ENCODE data around the gene EVX2. TPM values are rescaled to one million over a fixed set of nuclear protein-coding genes. Genes with fewer than 3 reads are reported as not detected.
A peak's percentile ranks its signal among the peaks of the same experiment; 100 is the strongest.

Gene EVX2
- polyA plus RNA-seq, 3 donors: 0.04 TPM; not detected in 2

DNA sequence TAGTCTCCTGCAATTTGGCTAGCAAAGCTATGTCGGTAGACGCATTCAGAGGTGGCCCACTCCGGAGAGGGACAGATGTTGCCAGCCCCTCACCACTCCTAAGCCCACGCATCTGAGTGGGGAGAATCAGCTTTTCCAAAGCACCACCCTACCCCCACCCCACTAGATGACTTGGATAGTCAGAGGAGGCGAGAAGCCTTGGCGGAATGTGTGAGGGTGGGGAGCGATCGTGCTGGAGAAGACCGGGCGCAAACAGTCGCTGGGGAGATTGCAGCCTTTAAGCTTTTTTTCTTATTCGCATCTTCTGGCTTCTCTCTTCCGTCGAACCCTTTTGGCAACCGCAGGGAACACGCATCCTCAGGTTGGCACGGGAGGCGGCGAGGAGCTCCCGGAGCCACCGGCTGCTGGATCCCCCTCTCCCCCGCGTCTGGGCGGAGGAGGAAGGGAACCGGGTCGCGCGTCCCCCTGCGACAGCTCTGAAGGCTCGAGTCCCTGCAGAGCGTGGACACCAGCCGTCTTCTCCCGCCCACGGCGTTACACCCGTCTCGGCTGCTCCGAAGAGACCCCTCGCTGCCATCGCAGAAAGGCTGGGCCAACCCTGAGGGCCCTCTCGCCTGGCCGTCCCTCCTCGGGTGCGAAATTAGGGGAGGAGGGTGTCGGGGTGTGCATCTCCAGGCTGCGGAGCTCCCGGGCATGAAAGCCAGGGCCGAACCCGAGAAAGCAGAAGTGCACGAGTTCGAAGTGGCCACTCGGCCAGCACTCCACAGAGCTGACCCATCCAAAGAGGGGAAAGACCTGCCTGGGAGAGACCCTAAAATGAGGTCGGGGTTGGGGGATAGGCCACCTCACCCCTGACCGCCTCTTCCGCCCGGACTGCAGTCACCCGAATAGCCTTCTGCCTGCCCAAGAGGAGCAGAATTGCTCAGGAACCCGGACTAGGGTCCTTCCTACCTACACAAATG is 12.2 kb downstream of the EVX2 start:
- no peak for DNase-seq (ENCODE audit: low read depth in 3 of 3, low spot score in 2 of 3)

DNA sequence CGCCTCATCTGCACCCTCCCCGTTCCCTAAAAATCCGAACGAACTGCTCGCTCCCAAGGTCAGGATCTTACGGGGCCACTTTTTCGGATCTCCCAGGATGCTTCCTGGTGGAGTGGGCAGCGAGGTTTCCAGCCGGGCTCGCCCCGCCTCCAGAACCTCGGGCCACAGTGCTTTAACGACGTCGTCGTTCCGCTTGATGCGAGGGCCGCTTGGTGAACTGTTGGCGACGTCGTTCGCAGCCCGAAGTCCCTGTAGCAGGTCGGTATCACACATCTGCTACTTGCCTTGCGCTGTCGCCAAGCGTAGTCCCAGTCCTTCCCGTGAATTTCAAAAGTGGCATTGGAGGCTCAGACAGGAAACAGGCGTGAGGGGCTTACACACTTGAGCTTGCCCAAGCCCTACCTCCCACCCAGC is 15.3 kb downstream of the EVX2 start:
- peak in 1 of 3 donors; percentile 26 for DNase-seq (ENCODE audit: low read depth in 3 of 3, low spot score in 2 of 3)

- peak in 1 of 3 donors; percentile 24 for DNase-seq (ENCODE audit: low read depth in 3 of 3, low spot score in 2 of 3)
These were observed 16.0 kb downstream of the EVX2 start for GRCh38 chr2:176067589-176068418.

- peak in 1 of 3 donors; percentile 30 for DNase-seq (ENCODE audit: low read depth in 3 of 3, low spot score in 2 of 3)
These were observed 16.8 kb downstream of the EVX2 start for GRCh38 chr2:176066645-176067588.

DNA sequence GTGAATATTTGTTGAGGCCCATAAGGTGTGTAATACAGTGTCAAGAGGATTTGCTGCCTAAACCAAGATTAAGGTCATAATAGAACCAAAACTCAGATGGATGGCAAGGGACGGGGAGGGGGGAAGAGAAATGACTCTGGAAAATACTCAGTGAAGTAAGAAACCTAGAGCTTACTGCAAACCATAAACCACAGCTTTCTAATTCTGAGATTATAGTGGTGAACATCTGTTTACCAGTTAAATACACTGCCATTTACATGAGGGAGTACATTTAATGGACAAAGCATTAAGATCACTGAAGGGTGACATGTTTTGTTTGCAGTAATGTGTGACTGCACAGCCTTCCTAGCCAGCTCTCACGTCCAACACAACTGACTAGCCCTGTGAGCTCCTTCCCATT is 19.8 kb downstream of the EVX2 start:
- DNase-seq (ENCODE audit: low read depth in 3 of 3, low spot score in 2 of 3): no peak

DNA sequence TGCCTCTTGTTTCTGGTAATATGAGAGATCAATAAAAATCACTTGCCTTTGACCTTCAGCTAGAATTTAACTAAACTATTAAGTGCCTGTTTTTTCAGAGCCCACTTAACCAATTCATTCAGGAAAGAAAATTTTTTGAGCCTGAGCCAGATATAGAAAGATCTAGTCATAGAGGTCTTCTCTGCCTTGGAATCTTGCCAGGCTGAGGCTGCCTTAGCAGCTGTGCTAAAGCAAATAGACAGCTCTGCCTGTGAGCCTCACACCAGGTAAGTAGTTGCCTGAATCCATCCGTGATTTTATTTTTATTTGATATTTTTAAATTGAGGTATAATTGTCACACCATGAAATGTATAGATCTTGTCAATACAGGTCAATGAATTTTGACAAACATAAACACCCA is 27.4 kb downstream of the EVX2 start:
- no peak for DNase-seq (ENCODE audit: low read depth in 3 of 3, low spot score in 2 of 3)

- no peak for DNase-seq (ENCODE audit: low read depth in 3 of 3, low spot score in 2 of 3)
These were observed 44.4 kb downstream of the EVX2 start for GRCh38 chr2:176039375-176039774.

- DNase-seq (ENCODE audit: low read depth in 3 of 3, low spot score in 2 of 3): no peak
These were observed 45.1 kb downstream of the EVX2 start for GRCh38 chr2:176038694-176039093.

DNA sequence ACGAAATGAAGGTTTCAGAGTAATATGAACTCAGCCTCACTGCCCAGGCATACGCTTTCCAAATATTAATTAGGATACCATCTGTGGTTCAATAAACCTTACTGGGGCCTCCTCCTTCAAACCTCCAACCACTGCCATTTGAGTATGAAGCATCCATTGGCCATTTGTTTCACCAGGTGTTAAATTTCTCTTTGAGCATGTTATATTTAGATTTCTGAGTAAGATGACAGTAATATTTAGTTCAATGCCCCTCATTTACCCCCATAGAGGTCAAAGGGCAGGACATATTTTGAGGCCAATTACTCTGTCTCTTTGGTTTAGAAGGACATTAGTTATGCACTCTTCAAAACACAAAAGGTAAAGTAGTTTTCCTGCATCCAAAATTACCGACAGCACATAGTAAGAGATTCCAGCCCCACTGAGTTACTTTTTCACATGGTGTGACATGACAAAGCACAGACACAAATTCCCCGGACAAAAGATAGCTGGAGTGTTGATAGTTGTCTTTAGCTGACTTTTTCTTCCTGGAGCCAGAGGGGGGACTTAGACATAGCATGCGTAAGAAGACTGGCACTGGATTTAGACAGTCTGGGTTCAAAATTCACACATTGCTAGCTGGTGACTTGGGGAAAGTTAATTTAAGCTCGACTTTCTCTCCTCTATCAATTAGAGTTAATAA is 48.6 kb downstream of the EVX2 start:
- DNase-seq (ENCODE audit: low read depth in 3 of 3, low spot score in 2 of 3): no peak

DNA sequence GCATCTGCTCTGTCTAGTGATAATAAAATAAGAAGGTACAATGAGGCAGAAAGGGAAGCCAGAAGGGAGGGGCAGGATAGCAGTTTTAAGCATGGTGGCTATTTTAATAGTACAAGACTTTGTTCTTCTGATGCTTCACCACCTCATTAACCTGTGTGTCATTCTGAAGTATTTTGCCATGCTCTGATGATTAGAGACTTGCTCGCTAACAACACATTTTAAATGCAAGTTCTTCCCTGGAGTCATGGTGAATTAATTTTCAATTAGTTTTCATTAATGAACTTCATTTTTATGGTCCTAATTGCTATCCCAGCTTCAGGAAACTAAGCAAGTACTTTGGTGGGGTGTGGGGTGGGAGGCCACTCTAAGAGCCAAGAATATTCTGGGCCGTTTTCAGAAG is 56.0 kb downstream of the EVX2 start:
- DNase-seq (ENCODE audit: low read depth in 3 of 3, low spot score in 2 of 3): no peak

Other genes with a start within 250 kb of the EVX2 start
- 10 to 100 TPM; 25.6 to 26.3 (median 25.7) TPM for gene LNPK, start 81.7 kb downstream of the EVX2 start, polyA plus RNA-seq (ENCODE audit: insufficient read length in 3 of 3)
- under 1 TPM; 0.11 to 0.17 (median 0.14) TPM for gene HOXD13, start 8.8 kb upstream of the EVX2 start, polyA plus RNA-seq (ENCODE audit: insufficient read length in 3 of 3)
- under 1 TPM; 0.24 to 0.42 (median 0.28) TPM for gene HOXD12, start 15.8 kb upstream of the EVX2 start, polyA plus RNA-seq (ENCODE audit: insufficient read length in 3 of 3)
- gene HOXD11, start 23.3 kb upstream of the EVX2 start, polyA plus RNA-seq (ENCODE audit: insufficient read length in 3 of 3): 10 to 100 TPM; 42.6 to 44.8 (median 43.5) TPM
- gene HOXD10, start 32.8 kb upstream of the EVX2 start, polyA plus RNA-seq (ENCODE audit: insufficient read length in 3 of 3): 100 to 1,000 TPM; 118 to 155 (median 150) TPM
- gene HOXD9, start 38.8 kb upstream of the EVX2 start, polyA plus RNA-seq (ENCODE audit: insufficient read length in 3 of 3): 10 to 100 TPM; 56.4 to 63.2 (median 60.0) TPM
- gene HOXD8, start 45.7 kb upstream of the EVX2 start, polyA plus RNA-seq (ENCODE audit: insufficient read length in 3 of 3): 100 to 1,000 TPM; 193 to 217 (median 215) TPM
- 10 to 100 TPM; 27.8 to 39.2 (median 38.0) TPM for gene HOXD4, start 67.6 kb upstream of the EVX2 start, polyA plus RNA-seq (ENCODE audit: insufficient read length in 3 of 3)
- gene HOXD3, start 73.3 kb upstream of the EVX2 start, polyA plus RNA-seq (ENCODE audit: insufficient read length in 3 of 3): 10 to 100 TPM; 20.5 to 21.4 (median 21.2) TPM
- gene HOXD1, start 104.7 kb upstream of the EVX2 start, polyA plus RNA-seq (ENCODE audit: insufficient read length in 3 of 3): 10 to 100 TPM in 1 of 3 donors, 1 to 10 TPM in 2; 6.9 to 11.3 (median 9.8) TPM
- 100 to 1,000 TPM; 106 to 116 (median 113) TPM for gene MTX2, start 185.5 kb upstream of the EVX2 start, polyA plus RNA-seq (ENCODE audit: insufficient read length in 3 of 3)